Measurements from ENCODE around the gene SPG7.
"Not testable (repeated sequence)": the region's sequence is repeated elsewhere in the genome, so short reads cannot be mapped to it uniquely, and the experiment has no call there.

DNA sequence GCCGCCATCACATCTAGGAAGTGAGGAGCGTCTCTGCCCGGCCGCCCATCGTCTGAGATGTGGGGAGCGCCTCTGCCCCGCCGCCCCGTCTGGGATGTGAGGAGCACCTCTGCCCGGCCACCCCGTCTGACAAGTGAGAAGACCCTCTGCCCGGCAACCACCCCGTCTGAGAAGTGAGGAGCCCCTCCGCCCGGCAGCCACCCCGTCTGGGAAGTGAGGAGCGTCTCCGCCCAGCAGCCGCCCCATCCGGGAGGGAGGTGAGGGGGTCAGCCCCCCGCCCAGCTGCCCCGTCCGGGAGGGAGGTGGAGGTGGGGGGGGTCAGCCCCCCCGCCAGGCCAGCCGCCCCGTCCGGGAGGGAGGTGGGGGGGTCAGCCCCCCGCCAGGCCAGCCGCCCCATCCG, 45.6 kb upstream of the SPG7 start:
- TF ChIP-seq POLR2AphosphoS5 (IDR thresholded peaks at IDR 0.05; ENCODE audit: insufficient read depth in 1 of 2, low read depth in 1 of 2): not testable (repeated sequence)
- TF ChIP-seq, protein P1, sequence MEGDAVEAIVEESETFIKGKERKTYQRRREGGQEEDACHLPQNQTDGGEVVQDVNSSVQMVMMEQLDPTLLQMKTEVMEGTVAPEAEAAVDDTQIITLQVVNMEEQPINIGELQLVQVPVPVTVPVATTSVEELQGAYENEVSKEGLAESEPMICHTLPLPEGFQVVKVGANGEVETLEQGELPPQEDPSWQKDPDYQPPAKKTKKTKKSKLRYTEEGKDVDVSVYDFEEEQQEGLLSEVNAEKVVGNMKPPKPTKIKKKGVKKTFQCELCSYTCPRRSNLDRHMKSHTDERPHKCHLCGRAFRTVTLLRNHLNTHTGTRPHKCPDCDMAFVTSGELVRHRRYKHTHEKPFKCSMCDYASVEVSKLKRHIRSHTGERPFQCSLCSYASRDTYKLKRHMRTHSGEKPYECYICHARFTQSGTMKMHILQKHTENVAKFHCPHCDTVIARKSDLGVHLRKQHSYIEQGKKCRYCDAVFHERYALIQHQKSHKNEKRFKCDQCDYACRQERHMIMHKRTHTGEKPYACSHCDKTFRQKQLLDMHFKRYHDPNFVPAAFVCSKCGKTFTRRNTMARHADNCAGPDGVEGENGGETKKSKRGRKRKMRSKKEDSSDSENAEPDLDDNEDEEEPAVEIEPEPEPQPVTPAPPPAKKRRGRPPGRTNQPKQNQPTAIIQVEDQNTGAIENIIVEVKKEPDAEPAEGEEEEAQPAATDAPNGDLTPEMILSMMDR (IDR thresholded peaks at IDR 0.05): not testable (repeated sequence)

Data from vagina (tissue), 2 donors.